ENCODE measurements around the gene CITED4. TPM values are rescaled to one million over a fixed set of nuclear protein-coding genes. Genes with fewer than 3 reads are reported as not detected.

Gene CITED4
- polyA plus RNA-seq, 1 of the 3 experiments (the other 2 are of a cell fraction): 10.1 TPM

DNA sequence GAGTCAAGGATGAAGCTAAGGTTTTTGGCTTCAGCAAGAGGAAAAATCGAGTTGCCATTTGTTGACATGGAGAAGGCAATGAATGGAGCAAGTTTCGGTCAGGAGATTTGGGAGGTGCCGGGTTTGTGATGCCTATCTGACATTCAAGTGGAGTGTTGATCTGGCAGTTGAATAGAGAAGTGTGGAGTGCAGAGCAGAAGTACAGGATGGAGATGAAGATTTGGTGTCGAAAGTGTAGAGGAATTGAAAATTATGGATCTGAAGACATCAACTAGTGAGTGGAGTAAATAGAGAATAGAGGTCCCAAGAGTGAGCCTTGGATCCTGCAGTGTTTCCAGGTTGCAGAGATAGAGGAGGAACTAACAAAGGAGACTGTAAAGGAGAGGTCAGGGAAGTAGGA lies 25.9 kb downstream of the CITED4 start (continued):
- TF ChIP-seq, protein P1, sequence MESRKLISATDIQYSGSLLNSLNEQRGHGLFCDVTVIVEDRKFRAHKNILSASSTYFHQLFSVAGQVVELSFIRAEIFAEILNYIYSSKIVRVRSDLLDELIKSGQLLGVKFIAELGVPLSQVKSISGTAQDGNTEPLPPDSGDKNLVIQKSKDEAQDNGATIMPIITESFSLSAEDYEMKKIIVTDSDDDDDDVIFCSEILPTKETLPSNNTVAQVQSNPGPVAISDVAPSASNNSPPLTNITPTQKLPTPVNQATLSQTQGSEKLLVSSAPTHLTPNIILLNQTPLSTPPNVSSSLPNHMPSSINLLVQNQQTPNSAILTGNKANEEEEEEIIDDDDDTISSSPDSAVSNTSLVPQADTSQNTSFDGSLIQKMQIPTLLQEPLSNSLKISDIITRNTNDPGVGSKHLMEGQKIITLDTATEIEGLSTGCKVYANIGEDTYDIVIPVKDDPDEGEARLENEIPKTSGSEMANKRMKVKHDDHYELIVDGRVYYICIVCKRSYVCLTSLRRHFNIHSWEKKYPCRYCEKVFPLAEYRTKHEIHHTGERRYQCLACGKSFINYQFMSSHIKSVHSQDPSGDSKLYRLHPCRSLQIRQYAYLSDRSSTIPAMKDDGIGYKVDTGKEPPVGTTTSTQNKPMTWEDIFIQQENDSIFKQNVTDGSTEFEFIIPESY (IDR thresholded peaks at IDR 0.05; ENCODE audit: borderline replicate concordance, low read depth): no peak
- TF ChIP-seq, protein P2, sequence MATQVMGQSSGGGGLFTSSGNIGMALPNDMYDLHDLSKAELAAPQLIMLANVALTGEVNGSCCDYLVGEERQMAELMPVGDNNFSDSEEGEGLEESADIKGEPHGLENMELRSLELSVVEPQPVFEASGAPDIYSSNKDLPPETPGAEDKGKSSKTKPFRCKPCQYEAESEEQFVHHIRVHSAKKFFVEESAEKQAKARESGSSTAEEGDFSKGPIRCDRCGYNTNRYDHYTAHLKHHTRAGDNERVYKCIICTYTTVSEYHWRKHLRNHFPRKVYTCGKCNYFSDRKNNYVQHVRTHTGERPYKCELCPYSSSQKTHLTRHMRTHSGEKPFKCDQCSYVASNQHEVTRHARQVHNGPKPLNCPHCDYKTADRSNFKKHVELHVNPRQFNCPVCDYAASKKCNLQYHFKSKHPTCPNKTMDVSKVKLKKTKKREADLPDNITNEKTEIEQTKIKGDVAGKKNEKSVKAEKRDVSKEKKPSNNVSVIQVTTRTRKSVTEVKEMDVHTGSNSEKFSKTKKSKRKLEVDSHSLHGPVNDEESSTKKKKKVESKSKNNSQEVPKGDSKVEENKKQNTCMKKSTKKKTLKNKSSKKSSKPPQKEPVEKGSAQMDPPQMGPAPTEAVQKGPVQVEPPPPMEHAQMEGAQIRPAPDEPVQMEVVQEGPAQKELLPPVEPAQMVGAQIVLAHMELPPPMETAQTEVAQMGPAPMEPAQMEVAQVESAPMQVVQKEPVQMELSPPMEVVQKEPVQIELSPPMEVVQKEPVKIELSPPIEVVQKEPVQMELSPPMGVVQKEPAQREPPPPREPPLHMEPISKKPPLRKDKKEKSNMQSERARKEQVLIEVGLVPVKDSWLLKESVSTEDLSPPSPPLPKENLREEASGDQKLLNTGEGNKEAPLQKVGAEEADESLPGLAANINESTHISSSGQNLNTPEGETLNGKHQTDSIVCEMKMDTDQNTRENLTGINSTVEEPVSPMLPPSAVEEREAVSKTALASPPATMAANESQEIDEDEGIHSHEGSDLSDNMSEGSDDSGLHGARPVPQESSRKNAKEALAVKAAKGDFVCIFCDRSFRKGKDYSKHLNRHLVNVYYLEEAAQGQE (IDR thresholded peaks at IDR 0.05; ENCODE audit: low read depth, low read length): no peak
- TF ChIP-seq RXRA (IDR thresholded peaks at IDR 0.05; ENCODE audit: borderline replicate concordance, low read depth): no peak
- TF ChIP-seq, protein P3, sequence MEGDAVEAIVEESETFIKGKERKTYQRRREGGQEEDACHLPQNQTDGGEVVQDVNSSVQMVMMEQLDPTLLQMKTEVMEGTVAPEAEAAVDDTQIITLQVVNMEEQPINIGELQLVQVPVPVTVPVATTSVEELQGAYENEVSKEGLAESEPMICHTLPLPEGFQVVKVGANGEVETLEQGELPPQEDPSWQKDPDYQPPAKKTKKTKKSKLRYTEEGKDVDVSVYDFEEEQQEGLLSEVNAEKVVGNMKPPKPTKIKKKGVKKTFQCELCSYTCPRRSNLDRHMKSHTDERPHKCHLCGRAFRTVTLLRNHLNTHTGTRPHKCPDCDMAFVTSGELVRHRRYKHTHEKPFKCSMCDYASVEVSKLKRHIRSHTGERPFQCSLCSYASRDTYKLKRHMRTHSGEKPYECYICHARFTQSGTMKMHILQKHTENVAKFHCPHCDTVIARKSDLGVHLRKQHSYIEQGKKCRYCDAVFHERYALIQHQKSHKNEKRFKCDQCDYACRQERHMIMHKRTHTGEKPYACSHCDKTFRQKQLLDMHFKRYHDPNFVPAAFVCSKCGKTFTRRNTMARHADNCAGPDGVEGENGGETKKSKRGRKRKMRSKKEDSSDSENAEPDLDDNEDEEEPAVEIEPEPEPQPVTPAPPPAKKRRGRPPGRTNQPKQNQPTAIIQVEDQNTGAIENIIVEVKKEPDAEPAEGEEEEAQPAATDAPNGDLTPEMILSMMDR (IDR thresholded peaks at IDR 0.05): no peak

DNA sequence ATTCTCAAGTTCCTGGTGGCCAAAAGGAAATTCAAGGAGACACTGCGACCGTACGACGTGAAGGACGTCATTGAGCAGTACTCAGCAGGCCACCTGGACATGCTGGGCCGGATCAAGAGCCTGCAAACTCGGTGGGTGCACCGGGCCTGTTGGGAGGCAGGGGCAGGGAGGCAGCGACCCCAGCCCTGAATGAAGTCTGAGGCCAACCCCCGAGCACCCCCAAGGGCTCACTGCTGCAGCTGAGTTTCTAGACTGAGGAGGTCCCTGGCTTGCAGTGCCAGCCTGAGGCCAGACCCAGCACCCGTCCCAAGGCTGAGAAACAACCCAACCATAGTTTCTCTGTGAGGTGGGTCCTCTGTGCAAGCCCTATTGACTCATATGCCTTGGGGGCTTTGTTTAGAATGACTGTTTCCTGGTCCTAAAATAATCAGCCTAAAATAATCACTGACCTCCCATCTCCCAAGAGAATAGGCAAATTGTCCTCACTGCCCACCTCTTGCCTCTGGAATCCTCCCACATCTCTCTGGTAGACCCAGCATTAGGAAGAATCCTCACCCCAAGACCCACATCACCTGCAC lies 27.1 kb downstream of the CITED4 start:
- Histone ChIP-seq H3K4me1 (ENCODE audit: control insufficient read depth in 1 of 2, insufficient read depth in 2 of 2, low read depth in 1 of 2, low read length in 1 of 2) (no peaks in the 10 kb centered on the region), H3K27ac (ENCODE audit: low read depth in 2 of 2, low read length in 1 of 2) (no peak overlapping the region), H3K27me3 (ENCODE audit: insufficient read depth) (no peaks in the 10 kb centered on the region), H4K20me1 (ENCODE audit: insufficient read depth) (no peaks in the 10 kb centered on the region), H3F3A (replicated peaks; ENCODE audit: insufficient read depth) (no peaks in the 10 kb centered on the region), H3K4me3 (ENCODE audit: low read depth in 2 of 2, low read length in 1 of 2) (no peak overlapping the region), H3K79me2 (ENCODE audit: insufficient read depth) (no peaks in the 10 kb centered on the region), H3K9me2 (no peaks in the 10 kb centered on the region), H3K36me3 (replicated peaks in 1 of 2; ENCODE audit: control insufficient read depth in 1 of 2, insufficient read depth in 2 of 2, low read length in 1 of 2) (no peaks in the 10 kb centered on the region), H3K9ac (no peak overlapping the region), H3K9me3 (no peaks in the 10 kb centered on the region), H3K4me2 (no peak overlapping the region), H2AFZ (ENCODE audit: low read depth) (no peak overlapping the region)
- POLR2A ChIA-PET: no interaction called here
- CTCF ChIA-PET: interaction anchor here (1.0 to 4.8 kb wide), 3 partner anchors 11 to 117 kb away, joined by 3 to 20 read pairs (median 6); no protein-coding TSS in a partner anchor
- WGBS (ENCODE audit: low lambda C conversion rate): 87% methylated on average over 6 of the region's 11 CpGs
- no peak for DNase-seq
- TF ChIP-seq YY1 (IDR thresholded peaks at IDR 0.05; ENCODE audit: low read depth): no peak
- TF ChIP-seq, protein P4, sequence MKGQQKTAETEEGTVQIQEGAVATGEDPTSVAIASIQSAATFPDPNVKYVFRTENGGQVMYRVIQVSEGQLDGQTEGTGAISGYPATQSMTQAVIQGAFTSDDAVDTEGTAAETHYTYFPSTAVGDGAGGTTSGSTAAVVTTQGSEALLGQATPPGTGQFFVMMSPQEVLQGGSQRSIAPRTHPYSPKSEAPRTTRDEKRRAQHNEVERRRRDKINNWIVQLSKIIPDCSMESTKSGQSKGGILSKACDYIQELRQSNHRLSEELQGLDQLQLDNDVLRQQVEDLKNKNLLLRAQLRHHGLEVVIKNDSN (IDR thresholded peaks at IDR 0.05; ENCODE audit: borderline replicate concordance, low read depth): no peak
- TF ChIP-seq, protein P3 (IDR thresholded peaks at IDR 0.05): no peak
- no peak for TF ChIP-seq TCF12 (IDR thresholded peaks at IDR 0.05)
- TF ChIP-seq NRF1 (IDR thresholded peaks at IDR 0.05; ENCODE audit: low read depth, low read length): no peak
- TF ChIP-seq TAF1 (IDR thresholded peaks at IDR 0.05; ENCODE audit: borderline replicate concordance, low read depth, low read length): no peak
- no peak for TF ChIP-seq GATA2 (CRISPR knock-in tag; IDR thresholded peaks at IDR 0.05)
- TF ChIP-seq, protein P2 (IDR thresholded peaks at IDR 0.05; ENCODE audit: low read depth, low read length): no peak
- TF ChIP-seq, protein P5, sequence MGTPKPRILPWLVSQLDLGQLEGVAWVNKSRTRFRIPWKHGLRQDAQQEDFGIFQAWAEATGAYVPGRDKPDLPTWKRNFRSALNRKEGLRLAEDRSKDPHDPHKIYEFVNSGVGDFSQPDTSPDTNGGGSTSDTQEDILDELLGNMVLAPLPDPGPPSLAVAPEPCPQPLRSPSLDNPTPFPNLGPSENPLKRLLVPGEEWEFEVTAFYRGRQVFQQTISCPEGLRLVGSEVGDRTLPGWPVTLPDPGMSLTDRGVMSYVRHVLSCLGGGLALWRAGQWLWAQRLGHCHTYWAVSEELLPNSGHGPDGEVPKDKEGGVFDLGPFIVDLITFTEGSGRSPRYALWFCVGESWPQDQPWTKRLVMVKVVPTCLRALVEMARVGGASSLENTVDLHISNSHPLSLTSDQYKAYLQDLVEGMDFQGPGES (IDR thresholded peaks at IDR 0.05; ENCODE audit: low read depth, low read length): no peak
